ENCODE measurements around the gene MSH2.

- TF ChIP-seq YY1 (IDR thresholded peaks at IDR 0.05) (no peak), JUND (IDR thresholded peaks at IDR 0.05) (no peak), RXRA (IDR thresholded peaks at IDR 0.05) (no peak)
Observed at GRCh38 chr2:47388888-47389287, 14.1 kb upstream of the MSH2 start.
